Parathyroid adenoma (tissue), 2 donors: Measurements from ENCODE around the gene IKZF1.

ENCODE experiments used
- H2AFZ ChIP-seq: fragments of 300-600 bp; sonication (generic); one replicate; pipeline ENCODE4 v1.7.0; 2017; ENCODE audit warnings: antibody characterized with exemption, mild to moderate bottlenecking
- H3K27ac ChIP-seq: fragments of 300-600 bp; sonication (generic); one replicate; pipeline ENCODE4 v1.7.0; 2017
- H3K27me3 ChIP-seq: fragments of 300-600 bp; sonication (generic); one replicate; pipeline ENCODE4 v1.7.0; 2017; ENCODE audit warnings: low read length; ENCODE audit not compliant: control insufficient read depth, insufficient read depth
- H3K36me3 ChIP-seq: fragments of 300-600 bp; sonication (generic); one replicate; pipeline ENCODE4 v1.7.0; 2017; ENCODE audit warnings: low read length; ENCODE audit not compliant: control insufficient read depth, insufficient read depth
- H3K4me1 ChIP-seq: fragments of 300-600 bp; sonication (generic); one replicate; pipeline ENCODE4 v1.7.0; 2017; ENCODE audit warnings: control low read depth
- H3K4me2 ChIP-seq: fragments of 300-600 bp; sonication (generic); one replicate; pipeline ENCODE4 v1.7.0; 2017; ENCODE audit warnings: low read length
- H3K4me3 ChIP-seq: fragments of 300-600 bp; sonication (generic); one replicate; pipeline ENCODE4 v1.7.0; 2017; ENCODE audit warnings: low read depth, low read length
- H3K79me2 ChIP-seq: fragments of 300-600 bp; sonication (generic); one replicate; pipeline ENCODE4 v1.7.0; 2017; ENCODE audit warnings: control low read depth
- H3K9ac ChIP-seq: fragments of 300-600 bp; sonication (generic); one replicate; pipeline ENCODE4 v1.7.0; 2017; ENCODE audit warnings: mild to moderate bottlenecking
- H3K9me3 ChIP-seq: fragments of 300-600 bp; sonication (generic); one replicate; pipeline ENCODE4 v1.7.0; 2017; ENCODE audit warnings: low read length; ENCODE audit not compliant: control insufficient read depth
- CTCF ChIP-seq: fragments of 300-600 bp; sonication (generic); IDR thresholded peaks from one replicate; pipeline ENCODE4 v1.7.0; 2017; ENCODE audit warnings: antibody characterized with exemption, mild to moderate bottlenecking
- donor health status: primary hyperparathyroidism.

Gene IKZF1

GRCh38 chr7:50358779-50359178 is 54.3 kb downstream of the IKZF1 start:
- H3K9ac ChIP-seq: no peak overlapping the region
- no peak overlapping the region for H3K27ac ChIP-seq
- no peaks in the 10 kb centered on the region for H3K36me3 ChIP-seq
- no peaks in the 10 kb centered on the region for H3K4me1 ChIP-seq
- no peak overlapping the region for H3K4me2 ChIP-seq
- H3K4me3 ChIP-seq: no peak overlapping the region
- no peak overlapping the region for H2AFZ ChIP-seq
- H3K27me3 ChIP-seq: no peaks in the 10 kb centered on the region
- no peaks in the 10 kb centered on the region for H3K9me3 ChIP-seq
- H3K79me2 ChIP-seq: no peaks in the 10 kb centered on the region
- TF ChIP-seq CTCF: no peak

- TF ChIP-seq CTCF: no peak
- Histone ChIP-seq H3K27me3 (no peaks in the 10 kb centered on the region), H3K9ac (no peak overlapping the region), H3K27ac (no peak overlapping the region), H3K4me2 (no peak overlapping the region), H3K9me3 (no peaks in the 10 kb centered on the region), H2AFZ (no peak overlapping the region), H3K36me3 (no peaks in the 10 kb centered on the region), H3K4me1 (no peaks in the 10 kb centered on the region), H3K4me3 (no peak overlapping the region), H3K79me2 (no peaks in the 10 kb centered on the region)
These were observed 54.9 kb downstream of the IKZF1 start for GRCh38 chr7:50359258-50359994.

- H3K4me3 ChIP-seq: no peak overlapping the region
- H3K4me1 ChIP-seq: no peaks in the 10 kb centered on the region
- no peaks in the 10 kb centered on the region for H3K9me3 ChIP-seq
- H3K4me2 ChIP-seq: no peak overlapping the region
- no peaks in the 10 kb centered on the region for H3K27me3 ChIP-seq
- H3K27ac ChIP-seq: no peak overlapping the region
- TF ChIP-seq CTCF: no peak
- H3K9ac ChIP-seq: no peak overlapping the region
- H2AFZ ChIP-seq: no peak overlapping the region
- no peaks in the 10 kb centered on the region for H3K79me2 ChIP-seq
- no peaks in the 10 kb centered on the region for H3K36me3 ChIP-seq
These were observed 55.7 kb downstream of the IKZF1 start for GRCh38 chr7:50359995-50360925.

GRCh38 chr7:50362142-50362541 is 57.6 kb downstream of the IKZF1 start:
- H3K4me1 ChIP-seq: no peaks in the 10 kb centered on the region
- H3K4me3 ChIP-seq: no peak overlapping the region
- H3K27ac ChIP-seq: no peak overlapping the region
- H3K36me3 ChIP-seq: no peaks in the 10 kb centered on the region
- no peak overlapping the region for H3K9ac ChIP-seq
- no peaks in the 10 kb centered on the region for H3K27me3 ChIP-seq
- H2AFZ ChIP-seq: no peak overlapping the region
- H3K9me3 ChIP-seq: no peaks in the 10 kb centered on the region
- H3K79me2 ChIP-seq: no peaks in the 10 kb centered on the region
- no peak for TF ChIP-seq CTCF
- H3K4me2 ChIP-seq: no peak overlapping the region
